Right cardiac atrium (tissue), 5 donors: ENCODE measurements around the gene BGLAP. TPM values are rescaled to one million over a fixed set of nuclear protein-coding genes. Genes with fewer than 3 reads are reported as not detected.
A peak's percentile ranks its signal among the peaks of the same experiment; 100 is the strongest.

Source experiments
- ATAC-seq, 2 donors: fragments of 200-7000 bp; cut with Tn5 transposase; one replicate each; pipeline versions ENCODE4 v1.8.0 to v1.9.1; 2020; ENCODE audit warnings: moderate library complexity in 2 of 2, mild to moderate bottlenecking in 1 of 2
- DNase-seq, 3 donors: peaks; one replicate each; pipeline ENCODE4 v3.0.0-alpha.2; 2020
- H3K27ac ChIP-seq: one replicate; pipeline ENCODE4 v1.5.1; 2013; ENCODE audit warnings: mild to moderate bottlenecking, low read length, control low read depth, moderate library complexity
- H3K27me3 ChIP-seq: one replicate; pipeline ENCODE4 v1.6.1; 2013; ENCODE audit not compliant: control insufficient read depth, insufficient read depth
- H3K4me1 ChIP-seq: one replicate; pipeline ENCODE4 v1.6.1; 2013; ENCODE audit warnings: low read length; ENCODE audit not compliant: control insufficient read depth, insufficient read depth
- H3K4me3 ChIP-seq: one replicate; pipeline ENCODE4 v1.5.1; 2013; ENCODE audit warnings: low read length, control low read depth
- H3K9me3 ChIP-seq: one replicate; pipeline ENCODE4 v1.6.1; 2013; ENCODE audit warnings: low read length; ENCODE audit not compliant: control insufficient read depth
- WGBS: extraction: QIAGEN DNeasy Blood & Tissue Kit; methylation state at CpG from one replicate; pipeline ENCODE4 v1.1.7; 2013; 5-methylcytosine and 5-hydroxymethylcytosine counted together
- intact Hi-C, 4 donors: fragments of 100-400 bp; cut with DNase I; formaldehyde crosslinking; loops; one replicate each; pipeline versions ENCODE4 v1.11.0 to v1.14.0; 2022 to 2023
- long read RNA-seq, 4 donors: library from polyadenylated mRNA; unstranded; transcript quantifications; one replicate each; pipeline ENCODE4 v2.0.0, GENCODE V29; 2020 to 2021
- polyA plus RNA-seq: library from polyadenylated mRNA; stranded (reverse); fragments of 200-250 nt; gene quantifications from one replicate; pipeline ENCODE4 v1.2.3, GENCODE V29; 2013
- total RNA-seq, 4 donors: library from RNA; stranded (reverse); fragmentation: NEBNext Ultra II Directional; extraction: Animal tissue kit (Norgen Biotek cat#: 25700); gene quantifications; one replicate each; pipeline ENCODE4 v1.2.1, GENCODE V29; 2021
- donor health status: healthy with polysubstance abuse.
- donor health status: DM: no; HTN: yes; CAD: no.
- donor health status: DM: no; HTN: no; CAD: no.
- donor health status: DM: no; HTN: yes; CAD: no; lungs with severe emphysema.
- donor health status: DM: yes; HTN: yes; CAD: no.

Gene BGLAP
- under 1 TPM in 3 of 4 donors, not detected in 1; 0.54 to 0.92 (median 0.66) TPM for total RNA-seq
- 0.45 TPM for polyA plus RNA-seq
- long read RNA-seq, donor 1, partial matches to known transcripts = 1 of 1 reads
- long read RNA-seq, donor 1, other reads (novel, unspliced or antisense) = 0 of 1 reads
- long read RNA-seq, donor 2 = 0 reads
- long read RNA-seq, donor 3 = 0 reads
- long read RNA-seq, donor 4 = 0 reads

GRCh38 chr1:156241926-156242325, at the start of gene BGLAP:
TSS of gene BGLAP (plus strand) at chr1:156242184. CDS start at chr1:156242232, 48 bp downstream.
- Histone ChIP-seq H3K27ac (no peak within 1 kb of the TSS), H3K4me3 (no peak within 1 kb of the TSS), H3K4me1 (peaks cover 5% of the 10 kb centered on the region), H3K9me3 (no peaks in the 10 kb centered on the region), H3K27me3 (no peaks in the 10 kb centered on the region)
- intact Hi-C loops = no loop called here
- WGBS = 82% methylated on average over 14 of the region's 14 CpGs
- ATAC-seq = no peak
- DNase-seq = no peak

- DNase-seq (no peak), ATAC-seq (no peak)
- WGBS = 79% methylated on average over 7 of the region's 7 CpGs
- peaks cover 6% of the 10 kb centered on the region for H3K4me1 ChIP-seq
- H3K27ac ChIP-seq = peak overlapping the region; percentile 91
- H3K9me3 ChIP-seq = no peaks in the 10 kb centered on the region
- intact Hi-C loops = loop anchor here in 1 of 4 donors (2.0 kb wide), 1 partner anchor 30 kb away; no protein-coding TSS in a partner anchor
- no peaks in the 10 kb centered on the region for H3K27me3 ChIP-seq
- peak overlapping the region; percentile 90 for H3K4me3 ChIP-seq
Measured at GRCh38 chr1:156193208-156193487, 48.8 kb upstream of the BGLAP start.

- Histone ChIP-seq H3K9me3 (no peaks in the 10 kb centered on the region), H3K4me1 (peaks cover 6% of the 10 kb centered on the region), H3K27ac (peak within 1 kb of the TSS; percentile 91), H3K4me3 (peak within 1 kb of the TSS; percentile 90), H3K27me3 (no peaks in the 10 kb centered on the region)
- intact Hi-C loops = loop anchor here in 1 of 4 donors (2.0 kb wide), 1 partner anchor 31 kb away; no protein-coding TSS in a partner anchor
- WGBS = 3% methylated on average over 59 of the region's 59 CpGs
- DNase-seq (peak; percentile 96 to 98 (median 97)), ATAC-seq (peak; percentile 100)
Measured at GRCh38 chr1:156193488-156194299, 48.3 kb upstream of the BGLAP start, which contains the start of gene SLC25A44. TSS of gene SLC25A44 (plus strand) at chr1:156194104. CDS start at chr1:156199848, 5,744 bp downstream.

- intact Hi-C loops = no loop called here
- DNase-seq (no peak), ATAC-seq (peak; percentile 2 to 9)
- Histone ChIP-seq H3K27me3 (no peaks in the 10 kb centered on the region), H3K4me1 (peaks cover 6% of the 10 kb centered on the region), H3K9me3 (no peaks in the 10 kb centered on the region), H3K27ac (peak overlapping the region; percentile 87), H3K4me3 (peak overlapping the region; percentile 90)
- 14% methylated on average over 14 of the region's 14 CpGs for WGBS
Measured at GRCh38 chr1:156194300-156194652, 47.7 kb upstream of the BGLAP start.

GRCh38 chr1:156195853-156196252, 46.1 kb upstream of the BGLAP start:
- DNase-seq = no peak
- no peak for ATAC-seq
- Histone ChIP-seq H3K4me3 (no peak overlapping the region), H3K4me1 (peaks cover 6% of the 10 kb centered on the region), H3K27me3 (no peaks in the 10 kb centered on the region), H3K9me3 (no peaks in the 10 kb centered on the region), H3K27ac (no peak overlapping the region)
- WGBS = 73% methylated on average over 4 of the region's 4 CpGs
- intact Hi-C loops = no loop called here

GRCh38 chr1:156196445-156196844, 45.5 kb upstream of the BGLAP start:
- H3K4me1 ChIP-seq = peaks cover 6% of the 10 kb centered on the region
- intact Hi-C loops = no loop called here

GRCh38 chr1:156198831-156199349, 43.1 kb upstream of the BGLAP start:
- peaks cover 8% of the 10 kb centered on the region for H3K4me1 ChIP-seq
- ATAC-seq (no peak), DNase-seq (no peak)
- intact Hi-C loops = no loop called here
- 75% methylated on average over 5 of the region's 5 CpGs for WGBS
- H3K4me3 ChIP-seq = no peak overlapping the region
- no peaks in the 10 kb centered on the region for H3K27me3 ChIP-seq
- H3K9me3 ChIP-seq = no peaks in the 10 kb centered on the region
- H3K27ac ChIP-seq = no peak overlapping the region

More at GRCh38 chr1:156196445-156196844, 45.5 kb upstream of the BGLAP start:
- Histone ChIP-seq H3K4me3 (no peak overlapping the region), H3K27me3 (no peaks in the 10 kb centered on the region), H3K9me3 (no peaks in the 10 kb centered on the region), H3K27ac (no peak overlapping the region)
- DNase-seq = no peak
- 64% methylated on average over 2 of the region's 2 CpGs for WGBS
- no peak for ATAC-seq

GRCh38 chr1:156200044-156200443, 41.9 kb upstream of the BGLAP start:
- WGBS = 94% methylated on average over 8 of the region's 8 CpGs
- Histone ChIP-seq H3K4me1 (peaks cover 6% of the 10 kb centered on the region), H3K9me3 (no peaks in the 10 kb centered on the region), H3K27me3 (no peaks in the 10 kb centered on the region), H3K27ac (no peak overlapping the region), H3K4me3 (no peak overlapping the region)
- intact Hi-C loops = no loop called here
- ATAC-seq = no peak
- no peak for DNase-seq

GRCh38 chr1:156203331-156203730, 38.7 kb upstream of the BGLAP start:
- ATAC-seq (peak in 1 of 2 donors; percentile 46), DNase-seq (no peak)
- H3K27ac ChIP-seq = no peak overlapping the region
- H3K9me3 ChIP-seq = no peaks in the 10 kb centered on the region
- H3K4me1 ChIP-seq = peaks cover 3% of the 10 kb centered on the region
- no peak overlapping the region for H3K4me3 ChIP-seq
- H3K27me3 ChIP-seq = no peaks in the 10 kb centered on the region
- intact Hi-C loops = no loop called here

- Histone ChIP-seq H3K9me3 (no peaks in the 10 kb centered on the region), H3K4me3 (no peak overlapping the region), H3K4me1 (peaks cover 3% of the 10 kb centered on the region), H3K27me3 (no peaks in the 10 kb centered on the region), H3K27ac (no peak overlapping the region)
- no peak for ATAC-seq
- 96% methylated on average over 3 of the region's 3 CpGs for WGBS
- DNase-seq = no peak
- intact Hi-C loops = loop anchor here in 1 of 4 donors (5.0 kb wide), 1 partner anchor 47 kb away; no protein-coding TSS in a partner anchor
Measured at GRCh38 chr1:156204686-156205085, 37.3 kb upstream of the BGLAP start.

- DNase-seq = no peak
Measured at GRCh38 chr1:156211243-156211642, 30.7 kb upstream of the BGLAP start.

More at GRCh38 chr1:156211243-156211642, 30.7 kb upstream of the BGLAP start:
- no peak for ATAC-seq
- intact Hi-C loops = no loop called here
- no peak overlapping the region for H3K27ac ChIP-seq
- H3K4me1 ChIP-seq = peaks cover 2% of the 10 kb centered on the region
- H3K27me3 ChIP-seq = no peaks in the 10 kb centered on the region
- no peaks in the 10 kb centered on the region for H3K9me3 ChIP-seq
- WGBS = 92% methylated on average over 3 of the region's 3 CpGs
- no peak overlapping the region for H3K4me3 ChIP-seq
